K562 (cell line): ENCODE data around the gene MAPT. TPM values are rescaled to one million over a fixed set of nuclear protein-coding genes. Genes with fewer than 3 reads are reported as not detected.

Experiments used
- CREBBP ChIP-seq: IDR thresholded peaks from one replicate; pipeline ENCODE4 v1.6.1; 2012; ENCODE audit warnings: low read depth, mild to moderate bottlenecking, control low read depth, inconsistent platforms, low read length
- MTF1 ChIP-seq: fragments of 250-450 bp; sonication (Bioruptor Pico); IDR thresholded peaks from 2 replicates; pipeline ENCODE4 v1.9.0; 2021; ENCODE audit warnings: moderate library complexity, mild to moderate bottlenecking, inconsistent platforms, borderline replicate concordance
- NFIC ChIP-seq: fragments of 450-650 bp; IDR thresholded peaks from 2 replicates; pipeline ENCODE4 v1.6.1; 2017; ENCODE audit warnings: mild to moderate bottlenecking, inconsistent platforms
- PCBP1 ChIP-seq: fragments of 200-400 bp; formaldehyde crosslinking; IDR thresholded peaks from 2 replicates; pipeline ENCODE4 v1.6.1; 2018; ENCODE audit warnings: mild to moderate bottlenecking, low read depth, low read length; ENCODE audit not compliant: poor library complexity, severe bottlenecking
- RNF2 ChIP-seq: sonication (generic); IDR thresholded peaks from 2 replicates; pipeline ENCODE4 v1.6.1; 2016
- ZNF232 ChIP-seq: sonication (generic); formaldehyde crosslinking; IDR thresholded peaks from 2 replicates; pipeline ENCODE4 v1.8.0; 2022; ENCODE audit warnings: mild to moderate bottlenecking, missing genetic modification reagents
- ZNF24 ChIP-seq: fragments of 450-650 bp; IDR thresholded peaks from 2 replicates; pipeline ENCODE4 v1.6.1; 2016
- ZNF3 ChIP-seq: fragments of 250-450 bp; sonication (Bioruptor Pico); IDR thresholded peaks from 2 replicates; pipeline ENCODE4 v1.5.0; 2021; ENCODE audit warnings: mild to moderate bottlenecking, moderate library complexity
- ZNF551 ChIP-seq: fragments of 250-450 bp; sonication (Bioruptor Pico); IDR thresholded peaks from 2 replicates; pipeline ENCODE4 v1.5.0; 2021; ENCODE audit warnings: mild to moderate bottlenecking, moderate library complexity
- ZNF76 ChIP-seq: fragments of 250-450 bp; sonication (Bioruptor Pico); IDR thresholded peaks from 2 replicates; pipeline ENCODE4 v1.4.0; 2020; ENCODE audit warnings: mild to moderate bottlenecking, moderate library complexity, borderline replicate concordance
- polyA plus RNA-seq, 8 experiments: library from polyadenylated mRNA; depleted of rRNA in 4 of 8; stranded (reverse) in 5 of 8; unstranded in 3 of 8; fragments of >200 nt; fragmentation: Nextera tagmentation in 2 of 8; fragmentation: Illumina TruSeq in 1 of 8; extraction: Ambion mirVana in 2 of 8; extraction: Trizol in 1 of 8; gene quantifications; 2 replicates each; pipeline versions ENCODE4 v1.2.1 to v1.2.3, GENCODE V29; 2011 to 2014; ENCODE audit warnings: inconsistent platforms in 1 of 8, missing spikeins in 1 of 8
- total RNA-seq, 7 experiments: library from RNA; depleted of rRNA in 6 of 7; stranded (reverse); fragments of >200 nt in 6 of 7; fragmentation: Illumina TruSeq in 2 of 7; extraction: Trizol in 2 of 7; gene quantifications; 2 replicates each; pipeline versions ENCODE4 v1.2.1 to v1.2.3, GENCODE V29; 2011 to 2021; ENCODE audit warnings: low replicate concordance in 1 of 7
- TF ChIP-seq, protein P1 (sequence below): fragments of 150-350 bp; conservative IDR thresholded peaks from 2 replicates; pipeline ENCODE4 v1.6.1; 2014; ENCODE audit warnings: low read length
- TF ChIP-seq, protein P2 (sequence below): fragments of 250-450 bp; sonication (Bioruptor Pico); IDR thresholded peaks from 2 replicates; pipeline ENCODE4 v1.4.0; 2020
- TF ChIP-seq, protein P3 (sequence below): fragments of 450-650 bp; formaldehyde crosslinking; IDR thresholded peaks from 2 replicates; pipeline ENCODE4 v1.4.0; 2020; ENCODE audit warnings: mild to moderate bottlenecking, moderate library complexity
- TF ChIP-seq, protein P4 (sequence below): sonication (generic); formaldehyde crosslinking; IDR thresholded peaks from 2 replicates; pipeline ENCODE4 v1.8.0; 2022; ENCODE audit warnings: mild to moderate bottlenecking, missing genetic modification reagents
- TF ChIP-seq, protein P5 (sequence below): fragments of 250-450 bp; sonication (Bioruptor Pico); IDR thresholded peaks from 2 replicates; pipeline ENCODE4 v1.4.0; 2020; ENCODE audit warnings: mild to moderate bottlenecking, moderate library complexity, borderline replicate concordance

Gene MAPT
- total and polyA plus RNA-seq, 9 of the 15 experiments (the other 6 are each of a cell fraction or from before 2014, with no cell fraction given), result 0.04 to 1.1 (median 0.36) TPM

DNA sequence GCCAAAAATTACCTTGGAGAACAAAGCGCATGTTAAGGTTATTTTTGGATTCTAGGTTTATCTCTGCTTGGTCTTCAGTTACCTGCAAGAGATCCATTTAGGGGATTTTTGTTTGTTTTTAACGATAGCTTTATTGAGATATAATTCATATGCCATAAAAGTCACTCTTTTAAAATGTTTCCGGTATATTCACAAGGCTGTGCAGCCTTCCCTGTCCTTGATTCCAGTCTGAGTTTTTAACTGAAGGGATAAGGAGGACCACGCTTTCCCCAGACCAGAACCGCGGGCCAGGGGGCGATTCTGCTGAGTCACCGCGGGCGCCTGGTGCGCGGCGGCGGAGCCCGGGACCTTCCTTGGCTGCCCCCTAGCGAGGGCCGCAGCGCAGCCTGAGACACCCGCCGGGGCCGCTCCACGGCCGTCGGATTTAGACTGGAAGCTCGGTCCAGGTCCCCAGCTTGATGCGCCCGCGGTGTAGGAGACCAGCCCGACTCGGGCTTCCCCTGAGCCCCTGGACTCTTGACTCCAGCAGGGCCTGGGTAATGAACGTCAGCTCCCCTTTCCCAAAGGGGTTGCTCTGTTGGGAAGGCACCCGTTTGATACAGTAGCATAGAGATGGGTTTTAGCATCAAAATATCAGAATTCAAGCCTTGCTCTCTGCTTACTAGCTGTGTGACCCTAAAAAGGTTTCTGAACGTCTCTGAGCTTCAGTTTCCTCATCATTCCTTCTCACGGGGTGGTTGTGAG is 54.7 kb downstream of the MAPT start (continued):
- TF ChIP-seq, protein P1, sequence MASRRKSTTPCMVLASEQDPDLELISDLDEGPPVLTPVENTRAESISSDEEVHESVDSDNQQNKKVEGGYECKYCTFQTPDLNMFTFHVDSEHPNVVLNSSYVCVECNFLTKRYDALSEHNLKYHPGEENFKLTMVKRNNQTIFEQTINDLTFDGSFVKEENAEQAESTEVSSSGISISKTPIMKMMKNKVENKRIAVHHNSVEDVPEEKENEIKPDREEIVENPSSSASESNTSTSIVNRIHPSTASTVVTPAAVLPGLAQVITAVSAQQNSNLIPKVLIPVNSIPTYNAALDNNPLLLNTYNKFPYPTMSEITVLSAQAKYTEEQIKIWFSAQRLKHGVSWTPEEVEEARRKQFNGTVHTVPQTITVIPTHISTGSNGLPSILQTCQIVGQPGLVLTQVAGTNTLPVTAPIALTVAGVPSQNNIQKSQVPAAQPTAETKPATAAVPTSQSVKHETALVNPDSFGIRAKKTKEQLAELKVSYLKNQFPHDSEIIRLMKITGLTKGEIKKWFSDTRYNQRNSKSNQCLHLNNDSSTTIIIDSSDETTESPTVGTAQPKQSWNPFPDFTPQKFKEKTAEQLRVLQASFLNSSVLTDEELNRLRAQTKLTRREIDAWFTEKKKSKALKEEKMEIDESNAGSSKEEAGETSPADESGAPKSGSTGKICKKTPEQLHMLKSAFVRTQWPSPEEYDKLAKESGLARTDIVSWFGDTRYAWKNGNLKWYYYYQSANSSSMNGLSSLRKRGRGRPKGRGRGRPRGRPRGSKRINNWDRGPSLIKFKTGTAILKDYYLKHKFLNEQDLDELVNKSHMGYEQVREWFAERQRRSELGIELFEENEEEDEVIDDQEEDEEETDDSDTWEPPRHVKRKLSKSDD, result no peak
- TF ChIP-seq MTF1 (no peak), ZNF232 (CRISPR knock-in tag) (no peak), ZNF76 (CRISPR knock-in tag) (no peak), PCBP1 (no peak), ZNF3 (no peak), NFIC (no peak), ZNF551 (CRISPR knock-in tag) (no peak), RNF2 (no peak), ZNF24 (no peak), CREBBP (no peak)
- TF ChIP-seq, protein P2, sequence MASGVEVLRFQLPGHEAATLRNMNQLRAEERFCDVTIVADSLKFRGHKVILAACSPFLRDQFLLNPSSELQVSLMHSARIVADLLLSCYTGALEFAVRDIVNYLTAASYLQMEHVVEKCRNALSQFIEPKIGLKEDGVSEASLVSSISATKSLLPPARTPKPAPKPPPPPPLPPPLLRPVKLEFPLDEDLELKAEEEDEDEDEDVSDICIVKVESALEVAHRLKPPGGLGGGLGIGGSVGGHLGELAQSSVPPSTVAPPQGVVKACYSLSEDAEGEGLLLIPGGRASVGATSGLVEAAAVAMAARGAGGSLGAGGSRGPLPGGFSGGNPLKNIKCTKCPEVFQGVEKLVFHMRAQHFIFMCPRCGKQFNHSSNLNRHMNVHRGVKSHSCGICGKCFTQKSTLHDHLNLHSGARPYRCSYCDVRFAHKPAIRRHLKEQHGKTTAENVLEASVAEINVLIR (CRISPR knock-in tag), result no peak
- TF ChIP-seq, protein P3, sequence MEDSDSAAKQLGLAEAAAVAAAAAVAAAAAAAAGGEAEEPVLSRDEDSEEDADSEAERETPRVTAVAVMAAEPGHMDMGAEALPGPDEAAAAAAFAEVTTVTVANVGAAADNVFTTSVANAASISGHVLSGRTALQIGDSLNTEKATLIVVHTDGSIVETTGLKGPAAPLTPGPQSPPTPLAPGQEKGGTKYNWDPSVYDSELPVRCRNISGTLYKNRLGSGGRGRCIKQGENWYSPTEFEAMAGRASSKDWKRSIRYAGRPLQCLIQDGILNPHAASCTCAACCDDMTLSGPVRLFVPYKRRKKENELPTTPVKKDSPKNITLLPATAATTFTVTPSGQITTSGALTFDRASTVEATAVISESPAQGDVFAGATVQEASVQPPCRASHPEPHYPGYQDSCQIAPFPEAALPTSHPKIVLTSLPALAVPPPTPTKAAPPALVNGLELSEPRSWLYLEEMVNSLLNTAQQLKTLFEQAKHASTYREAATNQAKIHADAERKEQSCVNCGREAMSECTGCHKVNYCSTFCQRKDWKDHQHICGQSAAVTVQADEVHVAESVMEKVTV, result 0 out of 2 replicates have a peak, but pooled peaks have one; percentile 46
- TF ChIP-seq, protein P4, sequence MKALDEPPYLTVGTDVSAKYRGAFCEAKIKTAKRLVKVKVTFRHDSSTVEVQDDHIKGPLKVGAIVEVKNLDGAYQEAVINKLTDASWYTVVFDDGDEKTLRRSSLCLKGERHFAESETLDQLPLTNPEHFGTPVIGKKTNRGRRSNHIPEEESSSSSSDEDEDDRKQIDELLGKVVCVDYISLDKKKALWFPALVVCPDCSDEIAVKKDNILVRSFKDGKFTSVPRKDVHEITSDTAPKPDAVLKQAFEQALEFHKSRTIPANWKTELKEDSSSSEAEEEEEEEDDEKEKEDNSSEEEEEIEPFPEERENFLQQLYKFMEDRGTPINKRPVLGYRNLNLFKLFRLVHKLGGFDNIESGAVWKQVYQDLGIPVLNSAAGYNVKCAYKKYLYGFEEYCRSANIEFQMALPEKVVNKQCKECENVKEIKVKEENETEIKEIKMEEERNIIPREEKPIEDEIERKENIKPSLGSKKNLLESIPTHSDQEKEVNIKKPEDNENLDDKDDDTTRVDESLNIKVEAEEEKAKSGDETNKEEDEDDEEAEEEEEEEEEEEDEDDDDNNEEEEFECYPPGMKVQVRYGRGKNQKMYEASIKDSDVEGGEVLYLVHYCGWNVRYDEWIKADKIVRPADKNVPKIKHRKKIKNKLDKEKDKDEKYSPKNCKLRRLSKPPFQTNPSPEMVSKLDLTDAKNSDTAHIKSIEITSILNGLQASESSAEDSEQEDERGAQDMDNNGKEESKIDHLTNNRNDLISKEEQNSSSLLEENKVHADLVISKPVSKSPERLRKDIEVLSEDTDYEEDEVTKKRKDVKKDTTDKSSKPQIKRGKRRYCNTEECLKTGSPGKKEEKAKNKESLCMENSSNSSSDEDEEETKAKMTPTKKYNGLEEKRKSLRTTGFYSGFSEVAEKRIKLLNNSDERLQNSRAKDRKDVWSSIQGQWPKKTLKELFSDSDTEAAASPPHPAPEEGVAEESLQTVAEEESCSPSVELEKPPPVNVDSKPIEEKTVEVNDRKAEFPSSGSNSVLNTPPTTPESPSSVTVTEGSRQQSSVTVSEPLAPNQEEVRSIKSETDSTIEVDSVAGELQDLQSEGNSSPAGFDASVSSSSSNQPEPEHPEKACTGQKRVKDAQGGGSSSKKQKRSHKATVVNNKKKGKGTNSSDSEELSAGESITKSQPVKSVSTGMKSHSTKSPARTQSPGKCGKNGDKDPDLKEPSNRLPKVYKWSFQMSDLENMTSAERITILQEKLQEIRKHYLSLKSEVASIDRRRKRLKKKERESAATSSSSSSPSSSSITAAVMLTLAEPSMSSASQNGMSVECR (CRISPR knock-in tag), result no peak
- TF ChIP-seq, protein P5, sequence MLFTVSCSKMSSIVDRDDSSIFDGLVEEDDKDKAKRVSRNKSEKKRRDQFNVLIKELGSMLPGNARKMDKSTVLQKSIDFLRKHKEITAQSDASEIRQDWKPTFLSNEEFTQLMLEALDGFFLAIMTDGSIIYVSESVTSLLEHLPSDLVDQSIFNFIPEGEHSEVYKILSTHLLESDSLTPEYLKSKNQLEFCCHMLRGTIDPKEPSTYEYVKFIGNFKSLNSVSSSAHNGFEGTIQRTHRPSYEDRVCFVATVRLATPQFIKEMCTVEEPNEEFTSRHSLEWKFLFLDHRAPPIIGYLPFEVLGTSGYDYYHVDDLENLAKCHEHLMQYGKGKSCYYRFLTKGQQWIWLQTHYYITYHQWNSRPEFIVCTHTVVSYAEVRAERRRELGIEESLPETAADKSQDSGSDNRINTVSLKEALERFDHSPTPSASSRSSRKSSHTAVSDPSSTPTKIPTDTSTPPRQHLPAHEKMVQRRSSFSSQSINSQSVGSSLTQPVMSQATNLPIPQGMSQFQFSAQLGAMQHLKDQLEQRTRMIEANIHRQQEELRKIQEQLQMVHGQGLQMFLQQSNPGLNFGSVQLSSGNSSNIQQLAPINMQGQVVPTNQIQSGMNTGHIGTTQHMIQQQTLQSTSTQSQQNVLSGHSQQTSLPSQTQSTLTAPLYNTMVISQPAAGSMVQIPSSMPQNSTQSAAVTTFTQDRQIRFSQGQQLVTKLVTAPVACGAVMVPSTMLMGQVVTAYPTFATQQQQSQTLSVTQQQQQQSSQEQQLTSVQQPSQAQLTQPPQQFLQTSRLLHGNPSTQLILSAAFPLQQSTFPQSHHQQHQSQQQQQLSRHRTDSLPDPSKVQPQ (CRISPR knock-in tag), result no peak
